Astrocyte of the cerebellum (primary cell): ENCODE data around the gene ACTRT2.

Experiments
- DNase-seq: peaks from one replicate; pipeline ENCODE4 v3.0.0-alpha.2; 2011; ENCODE audit warnings: low read depth
- H3K4me3 ChIP-seq: 2 replicates; pipeline ENCODE4 v1.5.1; 2011; ENCODE audit warnings: mild to moderate bottlenecking, low read depth, low read length, moderate library complexity
- CTCF ChIP-seq: IDR thresholded peaks from 2 replicates; pipeline ENCODE4 v1.5.1; 2012; ENCODE audit warnings: low read length, low read depth, moderate library complexity, mild to moderate bottlenecking; ENCODE audit errors: missing control alignments
- in situ Hi-C: cut with HindIII; loops from 2 replicates; pipeline ENCODE4 v1.10.0; 2017; ENCODE audit warnings: low sequenced_read_pairs

Gene ACTRT2

GRCh38 chr1:3040004-3040403 lies 18.7 kb downstream of the ACTRT2 start:
- in situ Hi-C loops = no loop called here
- no peak for DNase-seq
- no peak overlapping the region for H3K4me3 ChIP-seq
- no peak for TF ChIP-seq CTCF

- in situ Hi-C loops = no loop called here
- H3K4me3 ChIP-seq = no peak overlapping the region
- no peak for DNase-seq
- no peak for TF ChIP-seq CTCF
These were observed 21.2 kb downstream of the ACTRT2 start for GRCh38 chr1:3042481-3042880.

GRCh38 chr1:3049164-3049563 lies 27.9 kb downstream of the ACTRT2 start:
- no peak overlapping the region for H3K4me3 ChIP-seq
- TF ChIP-seq CTCF = no peak
- no peak for DNase-seq
- in situ Hi-C loops = no loop called here

GRCh38 chr1:3049905-3050304 lies 28.6 kb downstream of the ACTRT2 start:
- no peak for DNase-seq
- no peak for TF ChIP-seq CTCF
- no peak overlapping the region for H3K4me3 ChIP-seq
- in situ Hi-C loops = no loop called here

- in situ Hi-C loops = no loop called here
- TF ChIP-seq CTCF = no peak
These were observed 29.3 kb downstream of the ACTRT2 start for GRCh38 chr1:3050603-3051002.

GRCh38 chr1:3051270-3052268 lies 30.3 kb downstream of the ACTRT2 start:
- in situ Hi-C loops = no loop called here
- no peak overlapping the region for H3K4me3 ChIP-seq
- TF ChIP-seq CTCF = no peak
- DNase-seq = no peak

More at GRCh38 chr1:3050603-3051002, 29.3 kb downstream of the ACTRT2 start:
- no peak overlapping the region for H3K4me3 ChIP-seq
- no peak for DNase-seq
